ENCODE measurements around the gene MEMO1. TPM values are rescaled to one million over a fixed set of nuclear protein-coding genes. Genes with fewer than 3 reads are reported as not detected.

Gene MEMO1
- 82.0 TPM for total RNA-seq

DNA sequence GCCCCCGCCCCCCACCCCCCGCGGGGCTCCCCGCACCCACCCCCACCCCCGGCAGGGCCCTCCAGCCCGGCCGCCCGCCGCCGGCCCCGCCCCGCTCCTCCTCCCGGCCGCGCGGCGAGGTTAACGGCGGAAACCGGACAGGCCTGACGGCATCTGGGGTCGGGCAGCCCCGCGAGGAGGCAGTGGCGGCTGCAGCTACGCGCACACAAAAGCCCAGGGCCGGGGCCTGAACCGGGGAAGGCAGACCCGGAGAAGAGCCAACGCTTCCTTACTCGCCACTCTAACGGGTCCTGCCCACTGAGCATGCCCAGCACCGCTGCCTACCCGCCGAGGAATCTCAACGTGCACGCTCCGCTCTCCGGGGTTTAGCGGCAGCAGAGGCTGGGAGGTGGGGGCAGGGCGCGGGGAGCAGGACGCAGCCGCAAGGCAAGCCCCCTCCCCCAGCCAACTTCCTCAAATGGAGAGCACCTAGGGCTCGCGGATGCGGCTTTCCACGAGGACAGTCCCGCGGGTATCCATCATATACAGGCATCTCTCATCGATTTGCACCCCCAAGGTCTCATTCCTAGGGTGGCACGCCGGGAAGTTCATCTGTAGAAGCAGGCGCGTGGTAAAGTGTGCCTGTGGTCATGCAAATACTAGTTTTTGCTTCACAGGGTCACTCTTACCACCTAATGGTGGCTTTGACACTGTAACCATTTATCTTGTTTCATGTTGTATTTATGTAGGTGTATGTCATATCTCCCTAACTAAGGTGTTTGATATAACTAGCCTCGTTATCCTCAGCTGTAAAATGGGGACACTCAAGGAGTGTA, at the start of gene MEMO1:
TSS of gene MEMO1 (minus strand) at position 339 of the 815 bp plus-strand sequence. CDS start 761 bp downstream, outside the sequence.

DNA sequence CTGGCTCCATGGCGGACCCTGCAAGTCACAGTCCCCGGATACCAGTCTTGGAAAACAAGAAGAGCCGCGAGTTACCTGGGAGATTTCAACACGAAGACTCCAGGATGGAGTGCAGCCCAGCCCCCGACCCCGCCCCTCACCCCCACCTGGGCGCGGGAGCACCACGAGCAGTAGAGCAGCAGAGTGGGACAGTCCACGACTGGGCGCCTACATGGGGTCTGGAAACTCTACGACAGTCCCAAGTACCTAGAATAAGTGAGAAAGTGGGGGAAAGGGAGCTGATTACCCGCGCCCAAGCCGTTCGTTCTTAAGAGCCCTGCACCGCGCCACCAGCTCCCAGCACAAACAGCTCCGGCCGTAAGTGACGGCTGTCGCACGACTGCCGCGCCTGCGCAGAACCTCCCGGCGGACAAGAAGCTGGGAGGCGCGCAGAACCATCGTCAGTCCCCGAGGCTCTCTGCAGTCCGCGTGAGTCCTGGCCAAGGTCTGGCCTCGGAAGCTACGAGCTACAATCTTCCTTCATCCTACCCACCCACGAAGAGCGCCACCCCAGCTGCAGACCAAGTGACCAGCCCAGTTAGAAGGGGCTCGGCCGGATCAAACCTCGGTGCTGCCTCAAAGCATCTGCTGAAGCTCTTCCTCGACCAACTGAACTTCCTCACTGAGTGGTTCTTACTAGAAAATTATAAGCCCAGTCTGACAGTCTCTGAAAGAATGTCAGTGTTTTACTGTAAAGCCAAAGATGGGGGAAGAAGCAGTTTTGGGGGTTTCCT, 28.8 kb upstream of the MEMO1 start, which contains the start of gene DPY30:
TSS of gene DPY30 (minus strand) at position 359 of the 773 bp plus-strand sequence. CDS start at position 10, 349 bp downstream.

Other genes with a start within 250 kb of the MEMO1 start
- 60.4 TPM for gene DPY30, start 28.8 kb upstream of the MEMO1 start, total RNA-seq
- gene SPAST, start 52.5 kb upstream of the MEMO1 start, total RNA-seq = 204 TPM
- gene SLC30A6, start 154.9 kb upstream of the MEMO1 start, total RNA-seq = 26.9 TPM